HEK293 (cell line): ENCODE results near the gene ARMC12.

Experiments
- CTCF ChIP-seq: fragments of 450-650 bp; formaldehyde crosslinking; IDR thresholded peaks from 2 replicates; pipeline ENCODE4 v1.5.1; 2016; ENCODE audit warnings: missing biosample characterization, missing genetic modification characterization
- KLF10 ChIP-seq: fragments of 450-650 bp; IDR thresholded peaks from 2 replicates; pipeline ENCODE4 v1.5.1; 2018; ENCODE audit warnings: missing biosample characterization, mild to moderate bottlenecking, missing genetic modification characterization
- ZBTB7A ChIP-seq: fragments of 450-650 bp; formaldehyde crosslinking; IDR thresholded peaks from 2 replicates; pipeline ENCODE4 v1.5.1; 2016; ENCODE audit warnings: low read depth, missing biosample characterization, missing genetic modification characterization
- ZNF114 ChIP-seq: fragments of 450-650 bp; formaldehyde crosslinking; IDR thresholded peaks from 2 replicates; pipeline ENCODE4 v1.5.0; 2017; ENCODE audit warnings: missing biosample characterization, missing genetic modification characterization
- ZNF184 ChIP-seq: fragments of 450-650 bp; IDR thresholded peaks from 2 replicates; pipeline ENCODE4 v1.5.1; 2018; ENCODE audit warnings: missing biosample characterization, mild to moderate bottlenecking, missing genetic modification characterization
- ZNF354C ChIP-seq: fragments of 450-650 bp; formaldehyde crosslinking; IDR thresholded peaks from 2 replicates; pipeline ENCODE4 v1.5.1; 2016; ENCODE audit warnings: missing biosample characterization, missing genetic modification characterization, low read depth, borderline replicate concordance
- ZNF37A ChIP-seq: fragments of 450-650 bp; IDR thresholded peaks from 2 replicates; pipeline ENCODE4 v1.5.1; 2018; ENCODE audit warnings: missing biosample characterization, missing genetic modification characterization
- ZNF776 ChIP-seq: fragments of 450-650 bp; formaldehyde crosslinking; IDR thresholded peaks from 2 replicates; pipeline ENCODE4 v1.5.0; 2017; ENCODE audit warnings: missing biosample characterization, missing genetic modification characterization, borderline replicate concordance
- ZNF843 ChIP-seq: fragments of 450-650 bp; formaldehyde crosslinking; IDR thresholded peaks from 2 replicates; pipeline ENCODE4 v1.5.1; 2016; ENCODE audit warnings: missing biosample characterization, missing genetic modification characterization
- TF ChIP-seq, protein P1 (sequence below): fragments of 450-650 bp; IDR thresholded peaks from 2 replicates; pipeline ENCODE4 v1.5.1; 2018; ENCODE audit warnings: missing biosample characterization, mild to moderate bottlenecking, missing genetic modification characterization

GRCh38 chr6:35746516-35746915 lies 9.7 kb downstream of the ARMC12 start:
- TF ChIP-seq CTCF (tag by site-specific recombination) = no peak
- no peak for TF ChIP-seq ZBTB7A (tag by site-specific recombination)
- no peak for TF ChIP-seq ZNF184 (tag by site-specific recombination)
- no peak for TF ChIP-seq ZNF37A (tag by site-specific recombination)
- TF ChIP-seq KLF10 = no peak
- no peak for TF ChIP-seq ZNF354C (tag by site-specific recombination)
- no peak for TF ChIP-seq ZNF843 (tag by site-specific recombination)
- TF ChIP-seq ZNF776 = no peak
- TF ChIP-seq, protein P1, sequence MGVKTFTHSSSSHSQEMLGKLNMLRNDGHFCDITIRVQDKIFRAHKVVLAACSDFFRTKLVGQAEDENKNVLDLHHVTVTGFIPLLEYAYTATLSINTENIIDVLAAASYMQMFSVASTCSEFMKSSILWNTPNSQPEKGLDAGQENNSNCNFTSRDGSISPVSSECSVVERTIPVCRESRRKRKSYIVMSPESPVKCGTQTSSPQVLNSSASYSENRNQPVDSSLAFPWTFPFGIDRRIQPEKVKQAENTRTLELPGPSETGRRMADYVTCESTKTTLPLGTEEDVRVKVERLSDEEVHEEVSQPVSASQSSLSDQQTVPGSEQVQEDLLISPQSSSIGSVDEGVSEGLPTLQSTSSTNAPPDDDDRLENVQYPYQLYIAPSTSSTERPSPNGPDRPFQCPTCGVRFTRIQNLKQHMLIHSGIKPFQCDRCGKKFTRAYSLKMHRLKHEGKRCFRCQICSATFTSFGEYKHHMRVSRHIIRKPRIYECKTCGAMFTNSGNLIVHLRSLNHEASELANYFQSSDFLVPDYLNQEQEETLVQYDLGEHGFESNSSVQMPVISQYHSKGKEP (tag by site-specific recombination) = no peak
- TF ChIP-seq ZNF114 = no peak
